Breast epithelium (tissue), 4 donors: ENCODE data around the gene UST. TPM values are rescaled to one million over a fixed set of nuclear protein-coding genes. Genes with fewer than 3 reads are reported as not detected.

Source experiments
- DNase-seq, 2 donors: peaks; one replicate each; pipeline ENCODE4 v3.0.0-alpha.2; 2019; ENCODE audit warnings: low spot score in 2 of 2
- H3K27ac ChIP-seq, 2 donors: fragments of 200-600 bp; sonication (generic) in 1 of 2; one replicate each; pipeline ENCODE4 v1.5.1; 2016 to 2019; ENCODE audit warnings: mild to moderate bottlenecking in 1 of 2
- H3K27me3 ChIP-seq, 2 donors: fragments of 200-600 bp; sonication (generic) in 1 of 2; one replicate each; pipeline versions ENCODE4 v1.5.1 to v1.6.0; 2017 to 2019; ENCODE audit warnings: control low read depth in 1 of 2, mild to moderate bottlenecking in 1 of 2
- H3K36me3 ChIP-seq: fragments of 200-600 bp; one replicate; pipeline ENCODE4 v1.5.1; 2019
- H3K4me1 ChIP-seq, 2 donors: fragments of 200-600 bp; sonication (generic); one replicate each; pipeline ENCODE4 v1.5.1; 2016 to 2019; ENCODE audit warnings: control low read depth in 1 of 2
- H3K4me3 ChIP-seq, 3 donors: fragments of 200-600 bp; sonication (generic); 1 replicate in 2 of 3; 2 replicates in 1 of 3; pipeline ENCODE4 v1.5.1; 2016 to 2019; ENCODE audit warnings: mild to moderate bottlenecking in 3 of 3, moderate library complexity in 2 of 3
- H3K9me3 ChIP-seq, 2 donors: fragments of 200-600 bp; sonication (generic) in 1 of 2; one replicate each; pipeline ENCODE4 v1.5.1; 2016 to 2019; ENCODE audit warnings: control low read depth in 1 of 2
- POLR2A ChIP-seq: fragments of 450-650 bp; IDR thresholded peaks from one replicate; pipeline ENCODE4 v1.6.1; 2016; ENCODE audit warnings: antibody characterized with exemption, mild to moderate bottlenecking, moderate library complexity
- POLR2AphosphoS5 ChIP-seq, 3 donors: sonication (generic); formaldehyde crosslinking; IDR thresholded peaks; one replicate each; pipeline ENCODE4 v1.6.1; 2017; ENCODE audit warnings: antibody characterized with exemption in 3 of 3
- intact Hi-C: fragments of 100-400 bp; cut with DNase I; formaldehyde crosslinking; loops from one replicate; pipeline ENCODE4 v1.15.1; 2023; ENCODE audit warnings: low total_unique reads
- total RNA-seq, 3 donors: library from RNA; depleted of rRNA; stranded (reverse); fragments of >200 nt; gene quantifications; one replicate each; pipeline ENCODE4 v1.1.0, GENCODE V29; 2016
- TF ChIP-seq, protein P1 (sequence below), 3 donors: fragments of 450-650 bp; IDR thresholded peaks; one replicate each; pipeline ENCODE4 v1.5.1; 2016 to 2017; ENCODE audit warnings: antibody characterized with exemption in 3 of 3, mild to moderate bottlenecking in 3 of 3, moderate library complexity in 3 of 3

The UST gene
- total RNA-seq, 3 donors from 2014 or later, result 10.5 to 28.8 (median 13.2) TPM

GRCh38 chr6:149125309-149125708 lies 378.5 kb downstream of the UST start:
- Histone ChIP-seq H3K9me3 (no peaks in the 10 kb centered on the region), H3K27ac (no peak overlapping the region), H3K4me1 (peaks cover 0 to under 1% of the 10 kb centered on the region in 2 donors), H3K4me3 (no peak overlapping the region), H3K27me3 (no peaks in the 10 kb centered on the region), H3K36me3 (no peaks in the 10 kb centered on the region)
- DNase-seq, result no peak
- TF ChIP-seq, protein P1, sequence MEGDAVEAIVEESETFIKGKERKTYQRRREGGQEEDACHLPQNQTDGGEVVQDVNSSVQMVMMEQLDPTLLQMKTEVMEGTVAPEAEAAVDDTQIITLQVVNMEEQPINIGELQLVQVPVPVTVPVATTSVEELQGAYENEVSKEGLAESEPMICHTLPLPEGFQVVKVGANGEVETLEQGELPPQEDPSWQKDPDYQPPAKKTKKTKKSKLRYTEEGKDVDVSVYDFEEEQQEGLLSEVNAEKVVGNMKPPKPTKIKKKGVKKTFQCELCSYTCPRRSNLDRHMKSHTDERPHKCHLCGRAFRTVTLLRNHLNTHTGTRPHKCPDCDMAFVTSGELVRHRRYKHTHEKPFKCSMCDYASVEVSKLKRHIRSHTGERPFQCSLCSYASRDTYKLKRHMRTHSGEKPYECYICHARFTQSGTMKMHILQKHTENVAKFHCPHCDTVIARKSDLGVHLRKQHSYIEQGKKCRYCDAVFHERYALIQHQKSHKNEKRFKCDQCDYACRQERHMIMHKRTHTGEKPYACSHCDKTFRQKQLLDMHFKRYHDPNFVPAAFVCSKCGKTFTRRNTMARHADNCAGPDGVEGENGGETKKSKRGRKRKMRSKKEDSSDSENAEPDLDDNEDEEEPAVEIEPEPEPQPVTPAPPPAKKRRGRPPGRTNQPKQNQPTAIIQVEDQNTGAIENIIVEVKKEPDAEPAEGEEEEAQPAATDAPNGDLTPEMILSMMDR (IDR thresholded peaks at IDR 0.05), result no peak
- no peak for TF ChIP-seq POLR2A
- no peak for TF ChIP-seq POLR2AphosphoS5 (IDR thresholded peaks at IDR 0.05)
- intact Hi-C loops, result no loop called here
